Fibroblast of pulmonary artery (primary cell): ENCODE results near the gene USP6NL.

Source experiments
- DNase-seq: peaks from one replicate; pipeline ENCODE4 v3.0.0-alpha.2; 2010; ENCODE audit warnings: low read depth
- H3K4me3 ChIP-seq: replicated peaks from 2 replicates; pipeline ENCODE4 v1.5.1; 2011; ENCODE audit warnings: low read depth, mild to moderate bottlenecking, control low read depth, low read length, moderate library complexity
- TF ChIP-seq, protein P1 (sequence below): IDR thresholded peaks from 2 replicates; pipeline ENCODE4 v1.5.1; 2011; ENCODE audit warnings: mild to moderate bottlenecking, control low read depth, low read length, inconsistent platforms; ENCODE audit errors: missing control alignments

USP6NL gene

DNA sequence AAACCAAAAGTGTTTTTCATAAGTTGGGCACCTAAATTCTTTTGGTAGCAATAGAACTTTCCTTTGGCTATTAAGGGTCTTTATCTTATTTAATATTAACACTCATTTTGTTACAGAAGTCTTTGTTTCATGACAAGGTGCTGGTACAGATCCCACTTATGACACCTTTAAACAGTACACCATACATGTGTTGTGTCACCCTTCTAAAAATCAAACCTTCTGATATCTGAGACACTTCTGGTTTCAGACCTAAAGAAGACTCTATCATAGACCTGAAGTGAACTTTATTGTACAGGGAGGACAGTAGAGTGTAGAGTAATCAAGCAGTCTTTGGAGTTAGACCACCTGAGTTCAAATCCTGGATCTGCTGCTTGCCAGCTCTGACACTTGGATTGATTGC is 5.8 kb upstream of the USP6NL start:
- TF ChIP-seq, protein P1, sequence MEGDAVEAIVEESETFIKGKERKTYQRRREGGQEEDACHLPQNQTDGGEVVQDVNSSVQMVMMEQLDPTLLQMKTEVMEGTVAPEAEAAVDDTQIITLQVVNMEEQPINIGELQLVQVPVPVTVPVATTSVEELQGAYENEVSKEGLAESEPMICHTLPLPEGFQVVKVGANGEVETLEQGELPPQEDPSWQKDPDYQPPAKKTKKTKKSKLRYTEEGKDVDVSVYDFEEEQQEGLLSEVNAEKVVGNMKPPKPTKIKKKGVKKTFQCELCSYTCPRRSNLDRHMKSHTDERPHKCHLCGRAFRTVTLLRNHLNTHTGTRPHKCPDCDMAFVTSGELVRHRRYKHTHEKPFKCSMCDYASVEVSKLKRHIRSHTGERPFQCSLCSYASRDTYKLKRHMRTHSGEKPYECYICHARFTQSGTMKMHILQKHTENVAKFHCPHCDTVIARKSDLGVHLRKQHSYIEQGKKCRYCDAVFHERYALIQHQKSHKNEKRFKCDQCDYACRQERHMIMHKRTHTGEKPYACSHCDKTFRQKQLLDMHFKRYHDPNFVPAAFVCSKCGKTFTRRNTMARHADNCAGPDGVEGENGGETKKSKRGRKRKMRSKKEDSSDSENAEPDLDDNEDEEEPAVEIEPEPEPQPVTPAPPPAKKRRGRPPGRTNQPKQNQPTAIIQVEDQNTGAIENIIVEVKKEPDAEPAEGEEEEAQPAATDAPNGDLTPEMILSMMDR: no peak
- H3K4me3 ChIP-seq: no peak overlapping the region
- no peak for DNase-seq

DNA sequence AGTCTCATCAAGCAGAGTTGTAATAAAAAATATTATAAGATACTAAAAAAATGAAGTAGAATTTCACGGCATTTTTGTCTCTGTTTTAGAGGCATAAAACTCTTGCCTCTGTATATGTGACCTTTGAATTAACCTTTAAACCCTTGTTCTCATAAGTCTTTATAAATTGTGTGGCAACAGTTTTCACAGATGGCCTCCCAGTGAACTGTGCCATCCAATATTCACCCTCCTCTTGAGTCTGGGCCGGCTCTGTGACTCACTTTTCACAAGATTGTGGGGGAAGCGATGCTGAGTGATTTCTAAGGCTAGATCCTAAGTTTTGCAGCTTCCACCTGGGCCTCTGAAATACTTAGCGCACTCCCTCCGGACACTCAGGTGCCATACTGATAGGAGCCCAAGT is 4.6 kb upstream of the USP6NL start:
- DNase-seq: no peak
- TF ChIP-seq, protein P1: no peak
- no peak overlapping the region for H3K4me3 ChIP-seq

DNA sequence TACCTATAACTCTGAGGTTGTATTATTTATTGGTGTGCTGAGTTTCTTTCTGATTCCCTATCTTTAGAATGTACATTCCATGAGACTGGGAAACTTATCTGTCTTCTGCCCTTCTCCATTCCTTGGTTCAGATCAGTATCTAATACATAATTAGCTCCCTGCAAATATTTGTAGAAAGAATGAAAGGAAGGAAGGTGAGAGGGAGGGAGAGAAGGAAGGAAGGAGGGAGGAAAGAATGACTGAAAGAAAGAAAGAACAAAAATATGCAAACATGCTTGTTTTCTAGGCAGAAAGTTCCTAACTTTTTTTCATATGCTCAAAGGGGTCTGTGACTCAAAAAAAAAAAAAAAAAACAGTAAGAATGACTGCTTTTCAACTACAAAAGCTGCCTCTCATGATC is 3.9 kb upstream of the USP6NL start:
- no peak for DNase-seq
- TF ChIP-seq, protein P1: no peak
- H3K4me3 ChIP-seq: no peak overlapping the region

DNA sequence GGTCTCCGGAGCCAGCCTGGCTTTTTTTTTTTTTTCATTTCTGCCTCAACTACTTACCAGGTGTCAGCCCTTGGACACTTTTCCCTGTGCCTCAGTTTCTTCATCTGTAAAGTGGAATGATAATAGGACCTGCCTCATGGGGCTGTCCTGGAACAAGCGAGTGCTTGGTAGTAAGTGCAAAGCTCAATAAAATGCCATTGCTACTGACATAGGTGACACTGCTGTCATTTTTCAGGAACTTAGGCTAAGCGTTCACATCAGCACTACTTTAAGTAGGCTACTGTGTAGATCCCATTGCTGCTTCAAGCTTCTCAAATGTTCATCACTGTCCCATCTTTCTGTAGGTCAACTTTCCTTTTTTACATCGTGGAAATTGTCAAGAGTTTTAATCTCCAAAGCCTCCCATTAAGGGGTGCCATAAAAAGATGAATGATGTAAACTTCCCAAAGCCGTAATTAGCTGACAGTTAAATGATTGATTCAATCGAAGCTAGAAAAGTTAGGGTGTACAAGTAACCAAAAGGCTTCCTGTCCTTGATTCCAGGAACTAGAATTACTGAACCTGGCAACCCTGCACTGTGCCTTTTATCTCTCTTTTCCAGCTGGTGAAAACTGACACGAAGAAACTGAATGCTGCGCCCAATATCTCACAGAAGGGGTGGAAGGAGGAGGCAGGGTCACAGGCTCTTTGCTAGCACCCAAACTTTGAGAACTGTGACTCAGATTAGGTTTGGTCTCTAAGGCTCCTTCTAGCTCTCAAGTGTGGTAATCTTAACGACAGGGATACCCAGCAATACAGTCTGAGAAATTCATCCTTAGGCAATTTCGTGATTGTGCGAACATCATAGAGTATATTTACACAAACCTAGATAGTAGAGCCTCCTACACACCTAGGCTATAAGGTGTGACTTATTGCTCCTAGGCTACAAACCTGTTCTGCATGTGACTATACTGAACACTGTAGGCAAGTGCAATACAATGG is 861 bp upstream of the USP6NL start:
- peak; percentile 10 for DNase-seq
- TF ChIP-seq, protein P1: no peak
- H3K4me3 ChIP-seq: peak overlapping the region; percentile 80

DNA sequence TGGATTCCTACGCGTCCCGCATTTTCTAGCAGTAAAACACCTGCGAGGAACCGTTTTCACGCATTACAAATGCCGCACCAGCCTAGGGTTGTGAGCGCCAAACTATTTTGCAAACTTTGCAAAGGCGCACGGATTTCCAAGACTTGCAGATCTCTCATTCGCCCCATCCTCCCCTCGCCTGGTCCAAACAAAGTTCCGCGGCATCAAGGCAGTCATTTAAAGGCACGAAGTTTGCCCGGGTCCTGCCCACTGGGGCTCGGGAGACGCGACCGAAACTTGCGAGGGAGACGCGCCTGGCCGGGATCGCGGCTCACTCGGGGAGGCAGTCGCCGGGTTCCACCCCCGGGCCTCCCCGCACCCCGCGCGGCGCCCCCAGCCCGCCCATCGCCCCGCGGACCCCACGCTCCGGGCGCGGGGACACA is 613 bp downstream of the USP6NL start:
- TF ChIP-seq, protein P1: no peak
- peak overlapping the region; percentile 80 for H3K4me3 ChIP-seq
- DNase-seq: peak; percentile 52

DNA sequence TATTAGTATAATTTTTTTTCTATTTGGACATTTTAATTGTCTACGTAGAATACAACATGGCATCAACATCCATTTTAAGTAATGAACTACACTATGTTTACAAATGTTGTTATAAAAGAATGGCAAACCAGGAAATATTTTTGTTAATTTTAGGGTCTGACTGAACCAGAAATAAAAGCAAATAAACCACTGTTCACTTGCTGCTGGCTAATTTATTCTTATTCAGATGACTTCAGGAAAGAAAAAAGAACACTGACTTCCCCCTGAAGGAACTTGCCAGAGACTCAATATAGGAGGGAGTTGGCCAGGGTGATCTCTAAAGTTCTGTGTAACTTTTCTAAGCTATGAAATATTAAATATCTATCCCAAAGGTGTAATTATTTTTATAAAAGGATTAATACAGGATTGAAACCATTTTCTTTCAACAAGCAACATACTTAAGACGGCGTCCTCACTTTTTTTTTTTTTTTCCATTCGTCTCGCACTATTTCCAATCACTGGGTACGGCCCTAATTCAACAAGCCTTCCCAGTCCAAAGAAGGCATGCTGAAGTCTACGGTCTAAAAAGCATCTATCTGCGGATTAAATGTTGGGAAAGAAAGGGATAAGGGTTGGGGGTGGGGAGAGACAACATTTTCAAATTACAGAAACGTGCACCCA is 1.2 kb downstream of the USP6NL start:
- peak overlapping the region; percentile 80 for H3K4me3 ChIP-seq
- peak; percentile 20 for DNase-seq

More for the DNA sequence above, 1.2 kb downstream of the USP6NL start:
- TF ChIP-seq, protein P1: no peak
